SK-N-SH (cell line): ENCODE results near the gene DDX39B. TPM values are rescaled to one million over a fixed set of nuclear protein-coding genes. Genes with fewer than 3 reads are reported as not detected.
"Not testable (repeated sequence)": the region's sequence is repeated elsewhere in the genome, so short reads cannot be mapped to it uniquely, and the experiment has no call there.

ENCODE experiments used
- CTCF ChIA-PET: fragments of 300-600, 350-600 bp; formaldehyde crosslinking; extraction: SDS; loops from one replicate; lab custom pipeline; 2021; lab: Yijun Ruan, JAX
- POLR2A ChIA-PET: fragments of 350-600 bp; sonication (Branson Sonifier 250); formaldehyde crosslinking; extraction: SDS; loops from one replicate; lab custom pipeline; 2020; ENCODE audit warnings: antibody characterized with exemption, inconsistent platforms; lab: Yijun Ruan, JAX
- DNase-seq: peaks from one replicate; pipeline ENCODE4 v3.0.0; 2012
- H2AFZ ChIP-seq: fragments of 200-600 bp; sonication (generic); 2 replicates; pipeline ENCODE4 v1.8.1; 2016; ENCODE audit warnings: antibody characterized with exemption, mild to moderate bottlenecking, low read depth
- H3F3A ChIP-seq: fragments of 200-600 bp; sonication (generic); replicated peaks from 2 replicates; pipeline ENCODE3; 2016; ENCODE audit warnings: antibody characterized with exemption, mild to moderate bottlenecking; ENCODE audit not compliant: insufficient read depth
- H3K27ac ChIP-seq, 2 experiments: fragments of 200-500 bp in 1 of 2; fragments of 200-600 bp in 1 of 2; sonication (Bioruptor generic) in 1 of 2; sonication (generic), shearing (Covaris generic) in 1 of 2; 2 replicates each; pipeline versions ENCODE4 v1.5.1 to v1.6.1; 2014 to 2016; ENCODE audit warnings: low read depth in 2 of 2, inconsistent platforms in 1 of 2, low read length in 1 of 2, mild to moderate bottlenecking in 1 of 2, mixed read lengths in 1 of 2
- H3K27me3 ChIP-seq: fragments of 200-600 bp; sonication (generic), shearing (Covaris generic); 2 replicates; pipeline ENCODE4 v1.6.1; 2016; ENCODE audit warnings: mixed run types; ENCODE audit not compliant: insufficient read depth
- H3K36me3 ChIP-seq, 2 experiments: fragments of 200-500 bp in 1 of 2; fragments of 200-600 bp in 1 of 2; sonication (Bioruptor generic) in 1 of 2; sonication (generic) in 1 of 2; replicated peaks in 1 of 2; 2 replicates each; pipeline versions ENCODE3 to v1.5.1; 2014 to 2016; ENCODE audit warnings: low read length in 1 of 2, mild to moderate bottlenecking in 1 of 2; ENCODE audit not compliant: insufficient read depth in 2 of 2, control insufficient read depth in 1 of 2
- H3K4me1 ChIP-seq, 2 experiments: fragments of 200-500 bp in 1 of 2; fragments of 200-600 bp in 1 of 2; sonication (Bioruptor generic) in 1 of 2; sonication (generic), shearing (Covaris generic) in 1 of 2; 2 replicates each; pipeline versions ENCODE4 v1.5.1 to v1.6.1; 2014 to 2016; ENCODE audit warnings: low read depth in 1 of 2, low read length in 1 of 2, mixed run types in 1 of 2; ENCODE audit not compliant: insufficient read depth in 2 of 2, control insufficient read depth in 1 of 2
- H3K4me2 ChIP-seq: fragments of 200-600 bp; sonication (generic), shearing (Covaris generic); 2 replicates; pipeline ENCODE4 v1.6.1; 2017; ENCODE audit warnings: mixed run types
- H3K4me3 ChIP-seq, 2 experiments: fragments of 200-500 bp in 1 of 2; fragments of 200-600 bp in 1 of 2; sonication (Bioruptor generic) in 1 of 2; sonication (generic), shearing (Covaris generic) in 1 of 2; 2 replicates each; pipeline versions ENCODE4 v1.5.1 to v1.8.1; 2014 to 2016; ENCODE audit warnings: low read depth in 2 of 2, inconsistent platforms in 1 of 2, low read length in 1 of 2, mild to moderate bottlenecking in 1 of 2, mixed read lengths in 1 of 2, moderate library complexity in 1 of 2
- H3K79me2 ChIP-seq: fragments of 200-600 bp; sonication (generic); 2 replicates; pipeline ENCODE4 v1.8.1; 2017; ENCODE audit warnings: mild to moderate bottlenecking; ENCODE audit not compliant: insufficient read depth
- H3K9ac ChIP-seq: fragments of 200-600 bp; sonication (generic); 2 replicates; pipeline ENCODE4 v1.6.1; 2017; ENCODE audit warnings: mixed run types
- H3K9me2 ChIP-seq: fragments of 200-600 bp; sonication (generic); 2 replicates; pipeline ENCODE4 v1.6.1; 2017; ENCODE audit warnings: mixed run types
- H3K9me3 ChIP-seq: fragments of 200-600 bp; sonication (generic); 2 replicates; pipeline ENCODE4 v1.6.1; 2017; ENCODE audit warnings: mixed run types, mild to moderate bottlenecking, moderate library complexity
- H4K20me1 ChIP-seq: fragments of 200-600 bp; sonication (generic); 2 replicates; pipeline ENCODE4 v1.6.1; 2017; ENCODE audit warnings: mild to moderate bottlenecking, mixed run types; ENCODE audit not compliant: insufficient read depth
- CTCF ChIP-seq: fragments of 200-600 bp; sonication (generic); IDR thresholded peaks from 2 replicates; pipeline ENCODE4 v1.6.1; 2017; ENCODE audit warnings: antibody characterized with exemption, mild to moderate bottlenecking, moderate library complexity
- EP300 ChIP-seq, 2 experiments: IDR thresholded peaks; 2 replicates each; pipeline versions ENCODE4 v1.4.0 to v1.6.1; 2012; ENCODE audit warnings: borderline replicate concordance in 1 of 2, low read depth in 1 of 2, low read length in 1 of 2
- EZH2phosphoT487 ChIP-seq: fragments of 200-600 bp; sonication (generic); IDR thresholded peaks from 2 replicates; pipeline ENCODE4 v1.6.1; 2017; ENCODE audit warnings: low read depth, mixed run types, mild to moderate bottlenecking, antibody characterized with exemption, moderate library complexity, borderline replicate concordance
- FOXJ3 ChIP-seq: sonication (generic); formaldehyde crosslinking; IDR thresholded peaks from 2 replicates; pipeline ENCODE4 v1.5.1; 2020; ENCODE audit warnings: mild to moderate bottlenecking, missing genetic modification reagents
- FOXM1 ChIP-seq: IDR thresholded peaks from 2 replicates; pipeline ENCODE4 v1.4.0; 2012; ENCODE audit warnings: low read depth, mild to moderate bottlenecking
- GABPA ChIP-seq: IDR thresholded peaks from 2 replicates; pipeline ENCODE4 v1.4.0; 2012; ENCODE audit warnings: low read depth, mild to moderate bottlenecking
- JUND ChIP-seq: IDR thresholded peaks from 2 replicates; pipeline ENCODE4 v1.4.0; 2012
- MEF2A ChIP-seq: IDR thresholded peaks from 2 replicates; pipeline ENCODE4 v1.4.0; 2012; ENCODE audit warnings: low read depth, borderline replicate concordance
- MXI1 ChIP-seq: IDR thresholded peaks from 2 replicates; pipeline ENCODE4 v1.6.1; 2012; ENCODE audit warnings: mild to moderate bottlenecking, low read depth, low read length, improper control_type of control experiment
- POLR2AphosphoS5 ChIP-seq: IDR thresholded peaks from 2 replicates; pipeline ENCODE4 v1.6.1; 2012; ENCODE audit warnings: low read depth, low read length
- RAD21 ChIP-seq: IDR thresholded peaks from 2 replicates; pipeline ENCODE4 v1.6.1; 2012; ENCODE audit warnings: mild to moderate bottlenecking, low read length
- RXRA ChIP-seq: IDR thresholded peaks from 2 replicates; pipeline ENCODE4 v1.4.0; 2012; ENCODE audit warnings: low read depth, mild to moderate bottlenecking, borderline replicate concordance
- SIN3A ChIP-seq: IDR thresholded peaks from 2 replicates; pipeline ENCODE4 v1.6.1; 2012; ENCODE audit warnings: low read depth, mild to moderate bottlenecking, low read length, moderate library complexity, borderline replicate concordance
- SMC3 ChIP-seq: IDR thresholded peaks from 2 replicates; pipeline ENCODE4 v1.6.1; 2012; ENCODE audit warnings: low read depth, low read length, improper control_type of control experiment
- TAF1 ChIP-seq: IDR thresholded peaks from 2 replicates; pipeline ENCODE4 v1.6.1; 2012; ENCODE audit warnings: low read depth, mild to moderate bottlenecking, low read length, moderate library complexity, borderline replicate concordance
- USF2 ChIP-seq: fragments of 150-350 bp; IDR thresholded peaks from 2 replicates; pipeline ENCODE4 v1.6.1; 2017; ENCODE audit warnings: antibody characterized with exemption, low read length, low read depth, borderline replicate concordance
- YY1 ChIP-seq: IDR thresholded peaks from 2 replicates; pipeline ENCODE4 v1.4.0; 2012; ENCODE audit warnings: low read depth, mild to moderate bottlenecking
- WGBS: methylation state at CpG from one replicate; pipeline ENCODE4 v1.1.6; 2017; ENCODE audit warnings: low lambda C conversion rate; 5-methylcytosine and 5-hydroxymethylcytosine counted together
- polyA plus RNA-seq, 3 experiments: library from polyadenylated mRNA; depleted of rRNA; stranded (reverse); fragments of >200 nt; gene quantifications; 2 replicates each; pipeline ENCODE4 v1.2.3, GENCODE V29; 2012

Gene DDX39B
- polyA plus RNA-seq, 1 of the 3 experiments (the other 2 are of a cell fraction) = 502 TPM

- POLR2A ChIA-PET = interaction anchor here (0.7 to 1.0 kb wide), 3 partner anchors 8 to 20 kb away, joined by 3 to 4 read pairs (median 4); no protein-coding TSS in a partner anchor
- WGBS = 79% methylated on average over 5 of the region's 5 CpGs
- H4K20me1 ChIP-seq, H3K9me2 ChIP-seq, H3K4me2 ChIP-seq, H3K27me3 ChIP-seq, DNase-seq, H3K27ac ChIP-seq, H3K4me3 ChIP-seq, H3K4me1 ChIP-seq, H3K9me3 ChIP-seq, H3K9ac ChIP-seq, H2AFZ ChIP-seq: not testable (repeated sequence)
- CTCF ChIA-PET = interaction anchor here (1.1 to 11.9 kb wide), 5 partner anchors 8 to 58 kb away, joined by 3 to 301 read pairs (median 4); partner anchors contain the start of genes LST1, LTB and NCR3
- Histone ChIP-seq H3K36me3 (peaks cover 17 to 42% of the 10 kb centered on the region in 2 experiments), H3F3A (peaks cover 13% of the 10 kb centered on the region), H3K79me2 (peaks cover 71% of the 10 kb centered on the region)
- TF ChIP-seq CTCF (peak; percentile 56), RAD21 (peak; percentile 59), SMC3 (peak; percentile 52)
- TF ChIP-seq, all 33 proteins: peak for 3; not testable (repeated sequence) for 30
Measured at GRCh38 chr6:31551371-31551770, 9.6 kb upstream of the DDX39B start.

GRCh38 chr6:31548544-31548873, 6.7 kb upstream of the DDX39B start:
- Histone ChIP-seq H3K27me3 (no peaks in the 10 kb centered on the region), H3K9me3 (no peaks in the 10 kb centered on the region), H3K9ac (peak overlapping the region; percentile 88), H3K79me2 (peaks cover 51% of the 10 kb centered on the region), H3F3A (peaks cover 13% of the 10 kb centered on the region), H3K27ac (peak overlapping the region; percentile 74 to 78; a peak in 3 of 4 replicates), H3K9me2 (no peaks in the 10 kb centered on the region), H4K20me1 (no peaks in the 10 kb centered on the region)
- CTCF ChIA-PET = interaction anchor here (0.6 to 11.9 kb wide), 11 partner anchors 8 to 1433 kb away, joined by 3 to 301 read pairs (median 3); partner anchors contain the start of genes LST1, LTB, NCR3 and TNF
- POLR2A ChIA-PET = interaction anchor here (0.7 kb wide), 2 partner anchors 41 to 49 kb away, joined by 3 to 4 read pairs; no protein-coding TSS in a partner anchor
- 85% methylated on average over 2 of the region's 2 CpGs for WGBS
- TF ChIP-seq FOXJ3 (CRISPR knock-in tag) (no peak), MEF2A (no peak), MXI1 (no peak), JUND (no peak), RAD21 (no peak), YY1 (no peak), GABPA (no peak), FOXM1 (no peak), TAF1 (no peak), EP300 (IDR thresholded peaks at IDR 0.05; ENCODE audit: borderline replicate concordance in 1 of 2, low read depth in 1 of 2, low read length in 1 of 2) (no peak), USF2 (no peak), RXRA (no peak), EZH2phosphoT487 (no peak), SIN3A (no peak), POLR2AphosphoS5 (no peak)
- TF ChIP-seq, all 33 proteins: peak for 0
- H3K4me1 ChIP-seq = peaks cover 8 to 11% of the 10 kb centered on the region in 2 experiments; a peak in 3 of 4 replicates
- H3K4me3 ChIP-seq = peak overlapping the region; percentile 52 to 77
- peak overlapping the region; percentile 92 for H3K4me2 ChIP-seq
- no peak for DNase-seq
- H2AFZ ChIP-seq = no peak overlapping the region
- H3K36me3 ChIP-seq = peaks cover 9 to 29% of the 10 kb centered on the region in 2 experiments
